ELR (cell line): ENCODE data around the gene PDE6G.
A peak's percentile ranks its signal among the peaks of the same experiment; 100 is the strongest.

Experiments used
- DNase-seq: peaks from one replicate; pipeline ENCODE4 v3.0.0-alpha.2; 2015; ENCODE audit warnings: low read depth

Gene PDE6G

DNA sequence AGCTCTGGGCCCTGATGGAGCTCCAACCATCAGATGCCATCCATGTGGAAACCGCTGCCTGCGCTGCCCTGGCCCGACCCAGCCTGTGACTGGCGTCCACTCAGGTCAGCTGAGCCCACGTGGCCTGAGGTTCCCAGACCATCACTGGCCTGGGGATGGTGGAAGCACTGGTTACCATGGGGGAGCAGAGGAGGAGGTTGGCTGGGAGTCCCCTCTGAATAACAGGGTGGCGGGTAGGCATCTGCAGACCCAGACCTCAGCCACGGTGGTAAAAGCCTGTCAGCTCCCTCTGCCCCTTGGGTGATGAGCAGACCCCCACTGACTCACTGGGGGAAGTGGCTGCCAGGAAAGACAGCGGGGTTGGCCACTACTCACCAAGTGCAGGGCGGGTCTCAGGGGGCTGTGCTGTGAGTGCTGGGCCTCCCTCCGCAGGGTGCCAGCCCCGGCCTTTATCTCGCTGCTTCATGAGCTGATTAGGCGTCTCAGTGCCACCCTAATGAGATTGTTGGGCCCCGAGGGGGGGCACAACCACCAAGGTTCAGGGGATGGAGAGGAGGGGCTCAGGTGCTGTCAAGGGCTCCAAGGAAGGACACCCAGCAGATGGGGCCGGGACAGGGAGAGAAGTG is at the start of gene PDE6G:
PDE6G (minus strand) TSS at position 425 of the 626 bp plus-strand sequence. CDS start 3,237 bp downstream, outside the sequence.
- no peak for DNase-seq

DNA sequence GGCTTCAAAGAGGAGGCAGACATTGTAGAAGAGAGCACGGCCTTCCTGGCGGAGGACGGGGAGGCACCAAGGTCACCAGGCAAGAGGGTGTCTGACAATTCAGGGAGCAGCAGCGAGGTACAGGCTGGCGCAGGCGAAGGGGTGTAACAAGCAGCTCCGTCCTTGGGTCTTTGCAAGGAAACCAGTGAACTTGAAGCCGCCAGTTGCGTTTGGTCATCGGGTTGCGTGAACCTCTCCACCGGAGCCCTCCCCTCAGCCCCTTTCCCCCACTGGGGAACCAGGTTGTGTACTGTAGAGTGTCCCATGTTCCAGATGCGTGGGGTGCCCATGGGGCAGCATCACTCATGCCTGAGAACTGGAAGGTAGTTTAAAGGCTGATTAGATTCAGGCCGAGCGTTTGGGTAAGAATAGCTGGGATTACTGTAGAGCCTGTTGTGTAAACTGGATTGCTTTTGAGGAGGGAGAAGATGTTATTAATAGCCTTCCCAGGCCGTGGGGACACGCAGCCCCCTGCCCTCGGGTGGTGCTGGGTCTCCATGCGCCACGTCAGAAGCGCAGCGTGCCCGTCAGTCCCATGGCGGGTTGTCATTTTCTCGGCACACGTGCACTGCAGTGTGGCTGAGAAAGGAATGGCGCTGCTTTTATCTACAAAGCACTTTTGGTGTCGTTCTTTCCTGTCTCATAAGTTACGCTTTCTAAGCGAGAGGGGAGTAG is 49.3 kb upstream of the PDE6G start:
- DNase-seq = no peak

DNA sequence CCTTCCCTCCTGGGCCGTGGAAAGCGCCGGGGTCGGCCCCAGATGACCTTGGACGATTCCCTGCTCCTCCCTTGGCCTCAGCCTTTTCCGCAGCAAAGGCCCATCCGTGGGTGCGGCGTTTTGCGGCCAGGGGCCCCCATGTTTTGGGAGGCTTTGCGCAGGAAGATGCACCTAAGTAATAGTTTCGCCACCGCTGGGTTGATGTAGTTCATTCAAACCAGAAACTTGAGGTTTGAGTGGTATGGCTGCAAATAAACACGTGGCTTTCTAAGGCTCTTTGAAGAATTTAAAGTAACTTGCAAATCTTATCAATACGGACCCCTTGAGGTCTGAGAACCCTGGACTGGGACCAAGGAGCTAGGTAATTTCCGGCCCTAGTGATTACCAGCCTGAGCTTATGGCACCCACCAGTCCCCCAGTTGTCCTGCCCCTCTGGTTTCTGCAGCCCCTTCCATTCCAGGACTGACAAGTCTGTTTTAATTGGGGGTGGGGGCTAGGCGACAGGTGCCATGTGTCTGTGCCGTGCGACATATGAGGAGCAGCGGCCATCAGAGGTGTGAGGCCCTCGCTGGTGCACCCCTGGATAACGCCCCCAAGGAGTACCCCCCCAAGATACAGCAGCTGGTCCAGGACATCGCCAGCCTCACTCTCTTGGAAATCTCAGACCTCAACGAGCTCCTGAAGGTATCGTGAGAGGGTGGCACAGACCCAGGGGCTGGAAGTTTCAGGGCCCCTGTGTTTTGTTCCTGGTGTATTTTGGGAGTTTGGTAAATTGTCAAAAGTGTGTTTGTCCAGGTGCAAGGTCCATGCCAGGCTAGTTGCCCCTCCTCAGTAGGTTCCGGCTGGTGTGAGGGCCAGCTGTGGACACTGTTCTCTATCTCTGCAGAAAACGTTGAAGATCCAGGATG is 47.7 kb upstream of the PDE6G start:
- peak; percentile 28 for DNase-seq

DNA sequence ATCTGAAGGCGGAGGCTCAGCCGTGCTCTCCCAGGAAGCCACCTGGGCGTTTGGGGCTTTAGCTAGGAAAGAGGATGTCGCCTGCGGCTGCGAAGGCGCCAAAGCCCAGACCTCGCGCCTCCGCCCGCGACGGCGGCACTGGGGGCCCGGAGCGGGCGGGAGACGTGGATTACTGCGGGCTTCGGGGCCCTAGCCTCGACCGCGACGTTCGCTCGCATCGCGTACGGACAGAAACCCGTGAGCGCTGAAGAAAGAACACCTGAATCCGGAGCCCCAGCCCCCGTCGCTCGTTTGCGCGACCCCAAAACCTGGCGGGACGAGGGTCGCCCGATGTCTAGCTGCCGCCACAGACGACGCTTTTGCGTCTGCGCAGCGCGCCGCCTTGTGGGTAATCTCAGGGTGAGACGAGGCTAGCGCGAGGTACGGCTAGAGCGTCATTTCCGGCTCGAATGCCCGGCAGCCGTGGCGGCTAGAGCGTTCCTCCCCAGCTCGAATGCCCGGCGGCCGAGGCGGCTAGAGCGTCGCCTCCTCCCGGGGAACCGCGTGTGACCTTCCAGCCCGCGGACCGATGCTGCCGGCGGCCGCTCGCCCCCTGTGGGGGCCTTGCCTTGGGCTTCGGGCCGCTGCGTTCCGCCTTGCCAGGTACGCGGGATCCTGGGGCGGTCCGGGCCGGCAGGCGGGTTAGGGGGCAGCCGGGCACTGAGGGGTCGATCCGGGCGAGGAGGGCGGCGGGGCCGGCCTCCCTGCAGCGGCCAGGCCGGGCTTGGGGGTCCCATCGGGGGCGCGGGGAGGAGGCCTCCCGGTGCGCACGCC is 46.8 kb upstream of the PDE6G start, which contains the start of gene MRPL12:
MRPL12 (plus strand) TSS at position 434 of the 813 bp plus-strand sequence; CDS start at position 569, 135 bp downstream.
- peak; percentile 97 for DNase-seq

DNA sequence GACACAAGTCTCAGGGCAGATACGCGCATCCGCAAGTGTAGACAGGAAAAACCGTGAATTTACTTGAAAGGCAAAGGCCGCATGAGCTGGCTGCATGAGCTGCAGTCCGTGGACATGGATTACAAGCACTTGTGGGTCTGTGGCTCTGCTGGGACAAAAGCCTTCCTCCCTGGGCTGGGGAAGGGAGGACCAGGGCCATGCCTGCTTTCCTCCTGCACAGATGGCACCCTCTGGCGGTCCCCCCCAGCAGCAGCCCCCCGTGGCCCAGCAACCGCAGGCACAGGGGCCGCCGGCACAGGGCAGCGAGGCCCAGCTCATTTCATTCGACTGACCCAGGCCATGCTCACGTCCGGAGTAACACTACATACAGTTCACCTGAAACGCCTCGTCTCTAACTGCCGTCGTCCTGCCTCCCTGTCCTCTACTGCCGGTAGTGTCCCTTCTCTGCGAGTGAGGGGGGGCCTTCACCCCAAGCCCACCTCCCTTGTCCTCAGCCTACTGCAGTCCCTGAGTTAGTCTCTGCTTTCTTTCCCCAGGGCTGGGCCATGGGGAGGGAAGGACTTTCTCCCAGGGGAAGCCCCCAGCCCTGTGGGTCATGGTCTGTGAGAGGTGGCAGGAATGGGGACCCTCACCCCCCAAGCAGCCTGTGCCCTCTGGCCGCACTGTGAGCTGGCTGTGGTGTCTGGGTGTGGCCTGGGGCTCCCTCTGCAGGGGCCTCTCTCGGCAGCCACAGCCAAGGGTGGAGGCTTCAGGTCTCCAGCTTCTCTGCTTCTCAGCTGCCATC is 45.1 kb upstream of the PDE6G start:
- DNase-seq = peak; percentile 59

DNA sequence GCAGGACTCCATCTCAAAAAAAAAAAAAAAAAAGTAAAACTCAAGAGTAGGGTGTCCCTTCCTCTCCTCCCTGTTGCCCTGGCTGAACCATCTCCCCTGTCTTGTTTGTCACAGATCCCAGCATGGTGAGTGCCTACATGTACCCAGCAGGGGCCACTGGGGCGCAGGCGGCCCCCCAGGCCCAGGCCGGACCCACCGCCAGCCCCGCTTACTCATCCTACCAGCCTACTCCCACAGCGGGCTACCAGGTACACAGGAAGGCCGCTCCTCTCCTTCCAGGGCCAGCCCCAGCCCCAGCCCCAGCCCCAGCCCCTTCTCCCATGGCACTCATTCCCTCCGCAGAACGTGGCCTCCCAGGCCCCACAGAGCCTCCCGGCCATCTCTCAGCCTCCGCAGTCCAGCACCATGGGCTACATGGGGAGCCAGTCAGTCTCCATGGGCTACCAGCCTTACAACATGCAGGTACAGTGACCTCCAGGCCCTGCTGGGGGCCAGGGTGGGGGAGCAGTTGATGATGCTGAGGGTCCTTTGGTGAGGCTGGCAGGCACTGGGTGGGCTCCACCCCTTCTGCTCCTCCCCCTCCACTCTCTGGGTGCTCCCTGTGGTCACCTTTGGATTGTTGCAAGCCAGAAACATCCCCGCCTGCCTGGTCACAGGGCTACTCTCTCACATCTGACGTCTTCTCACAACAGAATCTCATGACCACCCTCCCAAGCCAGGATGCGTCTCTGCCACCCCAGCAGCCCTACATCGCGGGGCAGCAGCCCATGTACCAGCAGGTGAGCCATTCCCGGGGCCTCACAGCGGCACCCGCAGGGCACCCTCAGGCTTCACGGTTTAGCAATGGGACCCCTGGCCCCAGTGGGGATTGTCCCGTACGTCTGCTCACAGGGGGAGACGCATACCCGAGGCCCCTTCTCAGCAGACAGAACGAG is 44.3 kb upstream of the PDE6G start:
- no peak for DNase-seq

DNA sequence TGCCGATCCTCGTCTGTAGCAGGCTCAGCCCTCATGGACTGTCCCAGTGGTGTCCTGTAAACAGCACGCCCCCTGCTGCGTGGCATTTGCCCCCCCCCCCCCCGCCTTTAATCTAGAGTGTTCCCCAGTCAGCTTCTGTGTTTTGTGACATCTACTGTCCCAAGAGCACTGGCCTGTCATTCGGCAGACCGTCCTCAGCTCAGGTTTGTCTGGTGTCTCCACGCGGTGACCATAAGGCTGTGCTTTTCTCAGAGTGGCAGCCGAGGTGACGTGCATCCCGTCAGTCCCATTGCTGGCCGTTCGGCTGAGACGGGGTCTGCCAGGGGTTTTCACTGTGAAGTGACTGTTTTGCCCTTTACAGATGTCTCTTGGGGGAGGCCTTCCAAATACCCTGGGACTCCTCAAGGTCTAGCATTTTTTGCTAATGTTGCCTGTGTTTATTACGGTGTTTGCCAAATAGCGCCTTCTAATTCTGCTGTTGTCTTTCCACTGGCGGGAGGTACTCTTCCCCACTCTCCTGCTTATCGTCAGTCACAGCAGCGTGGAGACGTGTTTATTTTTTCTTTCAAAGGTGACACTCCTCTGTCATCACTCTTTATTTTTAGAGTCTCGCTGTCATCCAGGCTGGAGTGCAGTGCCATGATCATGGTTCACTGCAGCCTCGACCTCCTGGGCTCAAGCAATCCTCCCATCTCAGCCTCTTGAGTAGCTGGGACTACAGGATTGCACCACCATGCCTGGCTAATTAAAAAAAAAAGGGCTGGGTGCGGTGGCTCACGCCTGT is 41.1 kb upstream of the PDE6G start:
- no peak for DNase-seq

DNA sequence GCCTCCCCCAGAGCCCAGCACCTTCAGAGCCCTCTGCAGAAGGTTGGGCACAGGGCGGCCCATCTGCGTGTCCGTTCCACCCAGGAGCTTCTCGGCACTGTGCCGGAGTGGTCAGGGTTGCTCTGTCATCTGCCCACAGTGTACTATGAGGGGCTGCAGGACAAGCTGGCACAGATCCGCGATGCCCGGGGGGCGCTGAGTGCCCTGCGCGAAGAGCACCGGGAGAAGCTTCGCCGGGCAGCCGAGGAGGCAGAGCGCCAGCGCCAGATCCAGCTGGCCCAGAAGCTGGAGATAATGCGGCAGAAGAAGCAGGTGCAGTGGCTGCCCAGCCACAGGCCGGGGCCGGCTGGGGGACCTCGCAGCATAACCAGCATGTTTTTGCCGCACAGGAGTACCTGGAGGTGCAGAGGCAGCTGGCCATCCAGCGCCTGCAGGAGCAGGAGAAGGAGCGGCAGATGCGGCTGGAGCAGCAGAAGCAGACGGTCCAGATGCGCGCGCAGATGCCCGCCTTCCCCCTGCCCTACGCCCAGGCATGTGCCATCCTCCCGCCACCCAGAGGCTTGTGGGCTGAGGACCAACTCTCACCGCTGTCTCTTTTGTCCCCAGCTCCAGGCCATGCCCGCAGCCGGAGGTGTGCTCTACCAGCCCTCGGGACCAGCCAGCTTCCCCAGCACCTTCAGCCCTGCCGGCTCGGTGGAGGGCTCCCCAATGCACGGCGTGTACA is 40.0 kb upstream of the PDE6G start:
- DNase-seq = no peak

DNA sequence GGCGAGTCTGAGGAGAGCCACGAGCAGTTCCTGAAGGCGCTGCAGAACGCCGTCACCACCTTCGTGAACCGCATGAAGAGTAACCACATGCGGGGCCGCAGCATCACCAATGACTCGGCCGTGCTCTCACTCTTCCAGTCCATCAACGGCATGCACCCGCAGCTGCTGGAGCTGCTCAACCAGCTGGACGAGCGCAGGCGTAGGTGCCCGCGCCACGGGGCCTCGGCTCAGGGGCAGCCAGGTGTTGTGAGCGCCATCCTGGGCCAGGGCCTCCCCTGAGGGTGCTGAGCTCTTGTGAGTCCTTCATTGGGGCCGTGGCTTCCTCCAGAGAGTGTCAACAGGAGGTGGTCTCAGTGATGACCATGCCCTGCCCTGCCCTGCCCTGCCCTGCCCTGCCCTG is 39.5 kb upstream of the PDE6G start:
- DNase-seq = no peak

DNA sequence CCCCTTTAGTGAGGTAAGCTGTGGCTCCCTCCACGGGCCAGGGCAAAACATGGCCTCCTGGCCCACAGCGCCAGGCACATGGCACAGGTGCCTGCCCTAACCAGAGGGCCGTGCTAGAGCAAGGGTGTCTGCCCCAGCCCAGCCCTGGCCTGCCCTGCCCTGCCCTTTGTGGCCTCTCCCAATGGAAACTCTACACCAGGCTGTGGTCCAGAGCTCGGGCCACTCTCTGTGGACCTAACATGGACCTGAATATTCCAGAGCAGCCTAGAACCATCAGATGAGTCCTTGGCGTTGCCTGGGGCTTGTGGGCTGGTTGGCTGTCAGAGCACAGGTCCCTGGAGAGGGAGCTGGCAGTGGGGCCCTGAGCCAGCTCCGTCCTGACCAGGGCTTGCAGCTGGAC is 38.9 kb upstream of the PDE6G start:
- DNase-seq = no peak

DNA sequence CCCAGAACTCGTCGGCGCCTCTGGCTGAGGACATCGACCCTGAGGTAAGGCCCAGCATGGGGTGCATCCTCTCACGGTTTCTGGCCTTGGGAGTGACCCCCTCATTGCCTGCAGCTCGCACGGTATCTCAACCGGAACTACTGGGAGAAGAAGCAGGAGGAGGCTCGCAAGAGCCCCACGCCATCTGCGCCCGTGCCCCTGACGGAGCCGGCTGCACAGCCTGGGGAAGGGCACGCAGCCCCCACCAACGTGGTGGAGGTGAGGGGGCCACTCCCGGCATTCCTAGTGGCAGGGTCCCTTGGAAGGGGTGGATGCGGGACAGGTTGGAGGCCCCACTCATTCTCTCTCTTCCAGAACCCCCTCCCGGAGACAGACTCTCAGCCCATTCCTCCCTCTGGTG is 38.5 kb upstream of the PDE6G start:
- DNase-seq = no peak

DNA sequence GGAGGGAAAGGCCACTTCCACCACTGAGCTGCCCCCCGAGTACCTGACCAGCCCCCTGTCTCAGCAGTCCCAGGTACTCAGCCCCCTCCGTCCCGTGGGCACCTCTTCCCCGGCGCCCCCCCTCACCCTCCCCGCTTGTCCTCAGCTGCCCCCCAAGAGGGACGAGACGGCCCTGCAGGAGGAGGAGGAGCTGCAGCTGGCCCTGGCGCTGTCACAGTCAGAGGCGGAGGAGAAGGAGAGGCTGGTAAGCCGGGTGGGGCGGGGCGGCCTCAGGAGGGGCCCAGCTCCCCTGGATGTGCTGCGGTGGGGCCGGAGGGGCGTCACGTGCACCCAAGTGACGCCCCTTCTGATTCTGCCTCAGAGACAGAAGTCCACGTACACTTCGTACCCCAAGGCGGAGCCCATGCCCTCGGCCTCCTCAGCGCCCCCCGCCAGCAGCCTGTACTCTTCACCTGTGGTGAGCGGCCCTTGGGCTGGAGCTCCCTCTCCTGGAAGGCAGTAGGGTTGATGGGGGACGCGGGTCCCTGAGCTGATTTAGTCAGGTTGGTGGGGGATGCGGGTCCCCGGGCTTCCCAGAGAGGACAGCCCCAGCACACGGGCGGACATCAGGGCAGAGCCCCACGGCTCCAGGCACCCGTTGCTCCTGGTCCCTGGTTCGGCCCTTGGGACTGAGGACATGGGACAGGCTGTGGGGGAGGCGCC is 37.3 kb upstream of the PDE6G start:
- DNase-seq = peak; percentile 27

DNA sequence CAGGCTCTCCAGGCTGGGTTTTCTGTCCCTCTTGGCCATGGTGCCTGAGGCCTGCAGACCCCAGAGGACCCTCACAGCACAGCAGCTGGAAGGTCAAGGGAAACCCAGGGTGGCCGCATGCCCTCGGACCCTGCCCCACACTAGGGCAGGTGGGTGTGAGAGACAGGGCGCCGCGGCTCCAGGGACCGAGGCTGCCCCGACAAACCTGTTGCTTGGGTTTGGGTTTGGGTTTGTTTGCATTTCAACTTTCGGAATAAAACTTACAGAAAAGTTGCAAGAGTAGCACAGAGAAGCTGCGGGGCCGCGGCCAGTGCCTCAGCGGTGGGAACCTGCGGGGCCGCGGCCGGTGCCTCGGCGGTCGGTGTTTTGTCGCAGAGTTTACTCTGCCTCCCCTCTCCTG is 35.3 kb upstream of the PDE6G start:
- no peak for DNase-seq

DNA sequence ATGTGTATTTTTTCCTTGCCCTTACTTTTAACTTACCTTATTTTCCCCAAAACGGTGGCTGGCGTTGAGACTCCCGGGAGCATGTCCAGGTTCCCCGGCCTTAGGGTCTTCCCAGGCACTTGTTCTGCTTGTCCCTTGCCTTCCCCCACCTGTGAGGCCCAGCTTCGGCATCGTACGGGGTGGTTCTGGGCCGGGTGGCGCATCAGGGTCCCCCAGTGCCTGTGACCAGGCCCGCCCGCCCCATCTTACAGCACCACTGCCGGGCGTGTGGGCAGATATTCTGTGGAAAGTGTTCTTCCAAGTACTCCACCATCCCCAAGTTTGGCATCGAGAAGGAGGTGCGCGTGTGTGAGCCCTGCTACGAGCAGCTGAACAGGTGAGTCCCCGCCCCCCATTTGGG is 34.9 kb upstream of the PDE6G start:
- no peak for DNase-seq

DNA sequence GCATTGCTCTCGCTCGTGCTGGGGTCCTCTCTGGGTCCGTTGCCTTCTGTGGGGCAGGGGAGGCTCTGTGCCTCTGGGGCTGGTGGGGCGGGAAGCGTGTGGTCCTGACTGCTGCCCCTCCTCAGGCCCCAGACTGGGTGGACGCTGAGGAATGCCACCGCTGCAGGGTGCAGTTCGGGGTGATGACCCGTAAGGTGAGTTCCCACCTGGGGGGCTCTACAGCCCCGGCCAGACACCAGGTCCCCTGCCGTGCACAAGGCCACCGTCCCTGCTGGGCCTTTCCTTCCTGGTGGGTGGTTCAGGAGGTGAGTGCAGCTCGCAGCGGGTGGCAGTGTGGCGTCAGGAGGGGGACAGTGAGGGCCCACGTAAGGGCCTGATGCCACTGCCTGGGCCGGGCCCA is 34.2 kb upstream of the PDE6G start:
- no peak for DNase-seq

DNA sequence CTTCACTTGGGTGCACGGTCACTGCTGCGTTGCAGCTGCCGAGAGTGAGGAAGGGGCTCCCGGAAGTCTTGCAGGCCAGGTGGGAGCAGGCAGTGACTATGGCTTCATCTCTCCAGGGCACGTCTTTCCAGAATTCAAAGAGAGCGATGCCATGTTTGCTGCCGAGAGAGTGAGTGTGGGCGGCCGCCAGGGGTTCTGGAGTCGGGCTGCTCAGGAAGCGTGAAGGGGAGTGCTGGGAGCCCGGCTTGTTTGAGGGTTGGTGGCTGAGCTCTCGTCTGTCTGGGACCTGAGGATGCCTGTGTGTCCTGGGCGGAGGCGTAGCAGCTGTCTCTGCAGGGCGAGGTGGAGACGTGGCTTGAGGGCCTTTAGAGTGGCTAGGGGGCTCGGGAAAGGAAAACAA is 33.7 kb upstream of the PDE6G start:
- no peak for DNase-seq

DNA sequence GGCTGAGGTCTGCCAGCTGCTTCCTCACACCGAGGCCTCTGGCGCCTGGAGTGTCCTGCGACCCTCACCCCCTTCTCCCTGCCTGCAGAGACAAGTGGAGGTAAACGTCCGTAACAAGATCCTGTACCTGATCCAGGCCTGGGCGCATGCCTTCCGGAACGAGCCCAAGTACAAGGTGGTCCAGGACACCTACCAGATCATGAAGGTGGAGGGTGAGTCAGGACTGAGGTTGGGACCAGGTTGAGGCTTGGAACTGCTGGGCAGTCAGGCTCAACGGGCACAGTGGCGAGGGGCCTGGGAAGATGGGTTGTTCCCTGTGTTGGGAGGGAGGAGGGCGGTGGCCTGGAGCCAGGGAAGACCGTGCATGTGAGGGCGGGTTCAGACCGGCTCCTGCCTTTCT is 32.3 kb upstream of the PDE6G start:
- no peak for DNase-seq
